ENCODE results near the gene WBP1L.

WBP1L gene

DNA sequence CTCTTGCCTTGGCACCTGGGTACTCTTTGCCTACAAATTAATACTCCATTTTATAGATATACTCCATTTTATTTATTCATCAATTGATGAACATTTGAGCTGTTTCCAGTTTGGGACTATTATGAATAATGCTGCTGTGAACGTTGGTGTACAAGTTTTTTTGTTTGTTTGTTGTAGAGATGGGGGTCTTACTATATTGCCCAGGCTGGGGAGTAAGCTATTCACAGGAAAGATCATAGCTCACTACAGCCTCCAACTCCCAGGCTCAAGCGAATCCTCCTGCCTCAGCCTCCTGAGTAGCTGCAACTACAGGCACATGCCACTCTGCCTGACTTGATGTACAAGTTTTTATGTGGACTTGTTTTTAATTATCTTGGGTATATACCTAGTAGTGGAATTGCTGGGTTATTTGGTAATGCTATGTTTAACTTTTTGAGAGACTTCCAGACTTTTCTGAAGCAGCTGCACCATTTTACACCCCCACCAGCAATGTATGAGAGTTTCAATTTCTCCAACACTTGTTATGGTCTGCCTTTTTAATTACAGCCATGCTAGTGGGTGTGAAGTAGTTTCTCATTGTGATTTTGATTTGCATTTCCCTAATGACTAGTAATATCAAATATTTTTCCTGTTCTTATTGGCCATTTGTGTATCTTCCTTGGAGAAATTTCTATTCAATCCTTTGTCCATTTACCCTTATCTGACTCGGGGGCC lies 15.9 kb downstream of the WBP1L start:
- DNase-seq (ENCODE audit: low spot score), result no peak

DNA sequence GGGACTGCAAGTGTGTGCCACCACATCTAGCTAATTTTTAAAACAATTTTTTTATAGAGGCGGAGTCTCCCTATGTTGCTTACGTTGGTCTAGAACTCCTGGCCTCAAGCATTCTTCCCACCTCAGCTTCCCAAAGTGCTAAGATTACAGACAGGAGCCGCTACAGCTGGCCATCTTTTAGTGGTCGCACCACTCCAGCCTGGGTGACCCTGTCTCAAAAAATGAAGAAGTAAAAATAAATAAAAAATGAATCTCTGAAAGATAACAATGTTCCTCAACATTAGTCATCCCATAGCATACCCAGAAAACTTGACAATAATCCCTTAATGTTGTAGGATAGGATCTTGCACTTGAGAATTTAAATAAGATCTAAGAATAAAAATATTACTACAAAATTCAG lies 18.2 kb downstream of the WBP1L start:
- DNase-seq (ENCODE audit: low spot score), result no peak

DNA sequence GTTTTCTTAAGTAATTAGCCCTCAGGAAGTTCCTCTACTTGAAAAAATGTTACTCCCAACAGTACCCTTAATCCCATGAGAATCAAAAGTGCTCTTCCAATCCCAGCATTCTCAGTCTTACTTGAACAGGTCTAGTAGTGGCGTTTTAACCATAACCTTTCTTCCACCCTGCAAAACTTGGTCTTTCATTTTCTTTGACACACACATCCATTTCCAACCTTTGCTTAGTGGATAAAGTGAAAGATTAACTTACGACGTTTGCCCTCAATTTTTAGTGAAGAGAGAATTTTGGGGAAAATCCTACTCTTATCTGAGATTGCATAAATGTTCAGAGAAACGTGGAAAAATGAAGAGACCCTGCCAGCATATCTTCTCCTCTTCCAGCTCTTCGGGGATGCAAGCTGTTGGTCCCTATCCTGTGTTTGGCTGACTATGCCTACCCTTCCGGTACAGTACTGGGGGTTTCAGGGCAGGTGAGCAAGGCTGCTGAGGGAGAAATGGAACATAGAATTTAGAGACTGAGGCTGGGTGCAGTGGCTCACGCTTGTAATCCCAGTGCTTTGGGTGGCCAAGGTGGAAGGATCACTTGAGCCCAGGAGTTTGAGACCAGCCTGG lies 18.8 kb downstream of the WBP1L start:
- DNase-seq (ENCODE audit: low spot score), result no peak

DNA sequence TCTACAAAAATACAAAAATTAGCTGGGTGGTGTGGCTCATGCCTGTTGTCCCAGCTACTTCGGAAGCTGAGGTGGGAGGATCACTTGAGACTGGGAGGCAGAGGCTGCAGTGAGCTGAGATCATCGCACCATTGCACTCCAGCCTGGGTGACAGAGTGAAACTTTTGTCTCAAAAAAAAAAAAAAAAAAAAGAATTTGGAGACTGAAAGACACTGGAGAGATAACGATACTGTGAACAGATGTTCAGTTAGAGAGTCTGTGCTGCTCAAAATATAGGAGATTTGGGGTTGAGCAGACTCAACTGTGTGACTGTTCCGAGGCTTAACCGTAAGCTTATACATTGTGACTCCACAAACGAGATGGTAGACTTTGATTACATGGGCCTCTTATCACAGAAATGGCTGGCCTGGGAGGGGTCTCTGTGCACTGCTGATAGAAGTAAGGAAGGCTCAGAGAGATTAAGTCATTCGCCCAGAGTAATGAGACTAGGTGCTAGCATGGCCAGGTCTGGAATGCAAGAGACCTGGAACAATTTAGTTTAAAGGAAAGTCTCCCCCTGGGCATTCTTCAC lies 19.4 kb downstream of the WBP1L start:
- DNase-seq (ENCODE audit: low spot score), result no peak

DNA sequence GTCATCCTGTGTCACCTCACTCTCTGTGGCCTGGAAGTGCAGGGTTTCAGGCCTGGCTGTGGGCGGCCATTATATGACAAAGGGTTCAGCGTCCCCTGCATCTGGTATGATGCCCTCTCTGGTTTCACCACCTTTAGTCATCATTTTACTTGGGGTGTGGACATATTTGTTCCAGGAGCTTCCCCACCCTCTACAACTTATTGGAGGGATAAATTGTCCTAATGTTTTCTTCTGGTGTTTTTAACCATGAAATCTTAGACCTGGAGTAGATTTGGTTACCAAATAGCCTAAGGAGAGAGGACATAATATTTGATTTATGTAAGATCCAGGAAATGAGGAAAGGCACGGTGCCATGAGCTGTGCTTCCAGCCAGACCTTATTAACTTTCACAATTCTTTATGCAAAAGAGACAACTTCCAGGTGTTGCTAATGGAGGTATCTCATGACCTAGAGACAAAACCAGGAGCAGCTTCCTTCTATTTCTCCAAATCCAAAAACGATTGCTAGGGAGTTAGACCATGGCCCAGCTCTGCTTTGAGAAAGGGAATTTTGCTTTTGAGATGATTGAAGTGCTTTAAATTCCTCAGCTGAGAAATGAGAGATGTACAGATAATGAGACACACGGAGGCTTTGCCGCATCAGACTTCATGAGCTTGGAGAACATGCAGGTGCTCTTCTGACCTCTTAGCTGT lies 20.9 kb downstream of the WBP1L start:
- no peak for DNase-seq (ENCODE audit: low spot score)

DNA sequence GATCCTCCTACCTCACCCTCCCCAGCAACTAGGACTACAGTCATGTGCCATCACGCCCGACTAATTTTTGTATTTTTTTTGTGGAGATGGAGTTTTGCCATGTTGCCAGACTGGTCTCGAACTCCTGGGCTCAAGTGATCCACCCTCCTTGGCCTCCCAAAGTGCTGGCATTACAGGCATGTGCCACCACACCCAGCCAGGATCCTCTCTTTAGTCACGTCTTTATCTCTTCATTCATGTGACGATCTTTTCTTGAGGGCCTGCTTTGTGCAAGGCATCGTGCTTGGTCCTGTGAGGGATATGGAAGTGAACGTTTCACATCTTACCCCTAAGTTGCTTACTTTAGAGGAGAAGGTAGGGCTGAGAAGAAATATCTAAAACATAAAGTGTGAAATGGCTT lies 21.6 kb downstream of the WBP1L start:
- DNase-seq (ENCODE audit: low spot score), result no peak

DNA sequence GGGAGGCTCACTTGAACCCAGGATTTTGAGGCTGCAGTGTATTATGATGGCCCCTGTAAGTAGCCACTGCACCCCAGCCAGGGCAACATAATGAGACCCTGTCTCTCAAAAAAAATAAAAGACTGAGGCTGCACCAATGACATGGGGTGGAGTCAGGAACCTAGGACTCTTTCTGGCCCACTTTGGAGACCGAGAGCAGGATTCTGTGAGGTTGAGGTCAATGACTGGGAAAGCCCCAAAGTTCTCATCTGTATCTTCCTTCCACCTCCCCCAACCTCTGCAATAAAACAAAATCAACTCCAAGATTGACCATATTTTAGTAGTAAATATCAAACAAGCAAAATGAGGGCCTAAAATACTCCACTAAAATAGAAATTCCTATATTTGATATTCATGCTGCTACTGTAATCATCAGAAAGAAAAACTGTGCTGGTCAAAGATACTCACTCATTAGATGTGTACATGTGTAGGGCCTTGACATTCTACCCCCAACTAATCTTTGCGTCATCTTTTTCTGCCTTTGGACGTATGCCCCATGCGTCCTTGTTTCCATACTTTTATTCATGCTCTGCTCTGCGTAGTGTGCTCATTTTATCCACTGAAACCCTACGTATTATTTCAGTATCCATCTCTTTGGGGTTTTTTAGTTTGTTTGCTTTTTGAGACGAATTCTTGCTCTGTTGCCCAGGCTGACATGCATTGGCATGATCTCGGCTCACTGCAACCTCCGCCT lies 23.8 kb downstream of the WBP1L start:
- no peak for DNase-seq (ENCODE audit: low spot score)

DNA sequence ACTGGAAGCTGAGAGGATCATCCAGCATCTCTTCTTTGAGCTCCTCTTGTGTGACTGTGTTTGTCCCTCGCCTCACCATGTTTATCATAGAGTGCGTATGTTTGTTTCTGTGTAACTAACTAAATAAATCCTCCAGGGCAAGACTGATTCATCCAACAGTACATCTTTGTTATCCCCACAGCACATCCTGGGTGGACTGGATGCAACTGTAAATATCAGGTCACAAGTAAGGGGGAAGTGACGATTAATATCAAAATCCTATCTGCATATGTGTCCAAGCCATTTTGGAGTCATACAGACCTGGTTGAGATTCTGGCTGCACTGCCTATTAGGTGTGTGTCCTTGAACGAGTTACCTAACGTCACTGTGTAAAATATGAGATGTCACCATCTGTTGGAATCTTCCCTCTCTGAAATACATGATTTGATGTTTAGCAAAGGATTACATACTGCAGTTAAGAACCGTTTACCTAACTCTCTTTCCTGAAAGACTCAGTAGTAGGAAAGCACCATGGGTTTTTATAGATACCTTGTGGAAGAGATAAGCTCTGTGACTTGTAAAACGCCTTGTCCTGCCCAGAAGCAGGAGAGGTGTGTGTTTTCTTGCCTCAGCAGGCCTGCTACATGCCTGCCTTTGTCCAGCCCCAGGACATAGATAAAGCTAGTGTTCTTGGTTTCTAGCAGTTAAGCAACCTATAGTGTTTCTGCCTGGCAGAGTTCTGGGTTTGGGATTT lies 25.8 kb downstream of the WBP1L start:
- DNase-seq (ENCODE audit: low spot score), result no peak

DNA sequence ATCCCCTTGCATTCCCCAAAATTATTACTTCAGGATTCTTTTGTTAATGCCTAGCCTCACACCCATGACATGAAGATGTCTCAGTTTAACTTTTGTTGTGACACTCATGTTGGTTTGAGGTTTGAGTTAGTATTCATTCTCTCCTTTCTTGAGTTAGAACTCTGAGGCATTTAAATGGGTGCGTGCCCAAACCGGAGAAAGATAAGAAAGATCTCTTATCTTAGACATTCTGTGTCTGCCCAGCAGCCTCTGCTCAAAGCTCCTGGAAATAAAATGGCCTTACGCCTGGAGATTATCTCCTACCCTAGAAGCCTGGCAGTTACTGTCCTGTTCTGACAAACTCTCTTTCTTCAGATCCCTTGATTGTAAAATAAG lies 26.3 kb downstream of the WBP1L start:
- no peak for DNase-seq (ENCODE audit: low spot score)

DNA sequence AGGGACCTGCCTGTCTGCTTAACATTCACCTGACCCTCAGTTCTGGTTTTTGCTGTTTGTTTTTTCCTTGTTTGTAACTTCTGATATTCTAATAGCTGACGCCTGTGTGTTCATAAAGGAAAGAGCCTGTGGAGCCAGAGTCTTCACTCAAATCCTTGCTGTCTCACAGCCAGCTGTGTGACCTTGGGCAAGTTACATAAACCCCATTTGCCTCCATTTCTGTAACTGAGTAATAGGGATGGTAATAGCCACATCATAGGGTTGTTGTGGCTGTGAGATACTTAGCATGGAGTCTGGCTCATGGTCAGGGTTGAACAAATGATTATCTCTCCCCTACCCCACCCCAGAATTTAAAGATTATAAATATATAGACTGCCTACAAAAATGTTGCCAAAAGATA lies 27.0 kb downstream of the WBP1L start:
- DNase-seq (ENCODE audit: low spot score), result no peak

DNA sequence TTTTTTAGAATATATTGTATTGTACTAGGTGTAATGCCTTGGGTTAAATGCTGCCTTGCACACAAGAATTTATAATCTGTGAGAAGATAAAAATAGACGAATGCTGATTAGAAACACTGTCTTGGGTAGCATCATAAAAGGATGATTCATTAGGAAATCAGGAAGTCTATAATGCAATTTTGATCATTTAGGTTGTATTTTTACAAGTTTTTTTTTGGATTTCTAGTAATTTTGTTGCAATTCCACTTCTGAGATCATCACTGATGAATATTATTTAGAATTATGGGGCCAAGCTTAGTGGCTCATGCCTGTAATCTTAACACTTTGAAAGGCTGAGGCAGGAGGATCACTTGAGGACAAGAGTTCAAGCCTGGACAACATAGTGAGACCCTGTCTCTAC lies 29.6 kb downstream of the WBP1L start:
- DNase-seq (ENCODE audit: low spot score), result no peak

DNA sequence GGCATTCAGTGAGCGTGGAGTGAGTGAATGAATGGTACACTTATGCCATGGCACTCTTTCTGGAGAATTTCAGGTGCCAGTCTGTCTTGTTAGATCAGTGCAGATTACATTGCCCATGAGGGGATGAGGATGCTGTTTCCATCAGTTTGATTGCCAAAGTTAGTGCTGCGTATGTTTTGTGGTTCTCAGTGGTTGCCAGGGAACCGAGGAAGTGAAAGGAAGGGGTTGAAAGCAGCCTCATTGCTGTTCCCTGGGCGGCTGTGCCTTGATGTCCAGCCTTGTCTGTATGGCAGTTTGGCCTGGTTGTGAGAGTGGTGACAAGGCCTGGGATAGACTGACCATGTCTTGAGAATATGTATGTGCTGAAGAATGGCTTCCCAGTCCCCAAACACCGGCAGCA lies 30.2 kb downstream of the WBP1L start:
- DNase-seq (ENCODE audit: low spot score), result no peak

DNA sequence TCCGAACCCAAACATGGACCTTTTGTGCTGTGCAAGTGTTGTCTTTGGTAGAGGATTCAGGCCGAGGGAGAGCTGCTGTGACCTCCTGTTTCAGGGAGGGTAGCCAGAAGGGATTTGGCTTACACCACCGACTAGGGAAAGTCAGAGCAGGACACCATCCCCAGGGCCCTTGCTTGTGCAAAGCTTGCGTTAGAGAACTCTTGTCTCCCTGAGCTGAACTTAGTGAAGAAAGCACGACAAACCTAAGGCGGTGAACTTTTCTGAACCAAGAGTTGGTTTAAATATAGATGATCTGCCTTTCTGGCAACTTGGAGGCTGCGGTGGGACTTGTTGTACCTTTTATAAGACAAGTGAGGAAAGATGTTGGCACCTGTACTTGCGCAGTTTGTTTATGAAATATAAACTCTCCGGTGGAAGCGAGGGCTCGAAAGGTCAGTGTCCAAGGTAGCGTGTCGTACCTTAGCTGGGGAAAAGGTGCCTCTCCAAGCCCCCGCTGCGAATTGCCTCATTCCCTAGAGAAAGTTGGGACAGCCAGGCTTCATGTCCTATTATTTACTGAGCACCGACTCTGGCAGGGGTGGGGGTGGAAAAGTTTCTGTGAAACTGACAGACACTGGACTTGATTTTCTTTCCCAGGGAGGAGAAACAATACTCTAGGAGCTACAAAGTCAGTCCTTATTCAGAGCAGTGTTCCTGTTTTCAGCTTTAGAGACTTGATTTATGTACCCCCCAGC lies 31.6 kb downstream of the WBP1L start:
- no peak for DNase-seq (ENCODE audit: low spot score)

DNA sequence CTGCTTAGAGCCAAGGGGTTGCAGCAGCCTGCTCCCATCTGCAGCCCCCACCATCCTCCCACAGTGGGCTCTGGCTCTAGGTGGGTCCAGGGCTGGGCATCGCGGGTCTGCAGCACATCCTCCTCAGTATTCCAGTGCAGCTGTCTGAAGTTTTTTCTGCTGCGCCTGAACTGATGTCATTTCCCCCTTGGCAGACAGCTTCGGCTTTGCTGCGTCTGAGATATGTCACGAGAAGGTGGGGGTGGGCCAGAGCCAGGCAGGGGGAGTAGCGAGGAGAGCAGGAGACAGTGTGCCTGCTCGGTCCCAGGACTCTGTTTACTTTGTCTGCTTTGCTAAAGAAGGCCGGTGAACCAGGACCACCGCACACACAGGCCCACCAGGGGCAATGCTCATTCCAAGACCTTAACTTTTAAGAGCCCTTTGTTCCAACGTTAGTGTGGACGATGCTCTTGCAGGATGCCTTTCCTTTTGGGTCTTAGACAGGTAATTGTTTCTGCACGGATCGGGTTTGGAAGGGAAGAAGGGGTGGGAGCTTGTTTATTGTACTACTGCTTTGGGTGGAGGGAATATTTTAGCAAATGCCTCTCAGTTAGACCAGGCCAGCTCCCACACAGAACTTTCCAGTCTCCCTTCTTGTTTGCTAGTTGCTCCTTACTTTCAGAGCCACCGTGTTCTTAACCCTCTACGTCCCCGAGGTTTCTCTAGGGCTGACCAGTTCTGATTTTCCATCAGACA lies 32.4 kb downstream of the WBP1L start:
- DNase-seq (ENCODE audit: low spot score), result no peak

DNA sequence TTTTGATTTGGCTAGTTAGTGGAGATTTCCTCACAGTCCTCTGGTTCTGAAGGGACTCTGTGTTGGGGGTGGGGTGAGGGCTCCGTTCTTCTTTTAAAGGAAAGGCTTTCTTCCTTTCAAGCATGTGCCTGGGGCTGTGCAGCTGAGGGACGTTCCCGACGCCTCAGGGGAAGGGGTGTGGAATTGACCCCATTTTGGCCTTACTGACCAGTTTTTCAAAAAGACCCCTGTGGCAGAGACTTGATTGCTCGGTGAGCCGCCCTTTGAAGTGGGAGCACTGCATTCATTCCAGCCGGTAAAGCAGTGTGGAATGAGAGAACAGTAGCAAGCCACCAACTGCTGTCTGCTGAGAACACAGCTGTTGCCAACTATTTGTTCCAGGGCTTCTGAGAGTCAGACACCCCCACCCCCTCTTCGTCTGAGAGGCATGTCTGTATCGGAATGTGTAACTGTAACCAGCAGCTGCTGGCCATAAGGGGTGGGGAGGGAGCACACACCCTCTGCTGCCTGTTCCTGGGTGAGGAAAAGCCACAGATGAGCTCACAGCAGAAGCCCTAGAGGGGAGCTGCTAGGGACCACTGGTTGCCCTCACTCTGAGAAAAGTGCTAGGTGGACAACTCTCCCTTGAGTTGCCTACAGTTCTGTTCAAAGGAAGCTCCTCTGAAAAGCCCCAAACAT lies 33.2 kb downstream of the WBP1L start:
- DNase-seq (ENCODE audit: low spot score), result no peak

DNA sequence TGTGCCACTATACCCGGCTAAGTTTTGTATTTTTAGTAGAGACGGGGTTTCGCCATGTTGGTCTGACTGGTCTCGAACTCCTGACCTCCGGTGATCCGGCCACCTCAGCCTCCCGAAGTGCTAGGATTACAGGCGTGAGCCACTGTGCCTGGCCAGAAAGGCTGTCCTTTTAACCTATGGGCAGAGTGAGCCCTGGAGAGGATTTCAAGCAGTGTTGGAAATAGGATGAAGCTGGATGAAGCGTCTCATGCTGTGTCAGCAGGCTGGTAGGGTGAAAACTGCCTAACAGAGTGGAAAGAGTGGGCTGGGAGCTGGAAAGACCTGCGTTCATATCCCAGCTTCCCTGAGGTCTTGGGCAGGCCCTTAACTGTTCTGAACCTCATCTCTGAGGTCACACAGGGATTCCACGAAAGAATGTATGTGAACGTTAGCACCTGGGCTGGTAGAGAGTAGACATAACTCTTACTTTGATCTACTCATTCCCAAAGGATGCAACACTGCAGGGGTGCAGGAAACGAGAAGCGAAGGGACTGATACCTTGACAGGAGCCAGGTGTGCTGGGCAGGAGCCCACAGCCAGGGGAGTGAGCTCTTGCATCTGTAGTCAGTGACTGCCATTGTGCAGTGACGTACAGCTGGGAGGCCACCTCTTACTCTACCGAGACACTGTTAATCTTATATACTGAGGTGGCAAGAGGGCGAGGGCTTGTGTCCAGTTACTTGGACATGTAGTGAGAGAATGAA lies 34.1 kb downstream of the WBP1L start:
- no peak for DNase-seq (ENCODE audit: low spot score)

DNA sequence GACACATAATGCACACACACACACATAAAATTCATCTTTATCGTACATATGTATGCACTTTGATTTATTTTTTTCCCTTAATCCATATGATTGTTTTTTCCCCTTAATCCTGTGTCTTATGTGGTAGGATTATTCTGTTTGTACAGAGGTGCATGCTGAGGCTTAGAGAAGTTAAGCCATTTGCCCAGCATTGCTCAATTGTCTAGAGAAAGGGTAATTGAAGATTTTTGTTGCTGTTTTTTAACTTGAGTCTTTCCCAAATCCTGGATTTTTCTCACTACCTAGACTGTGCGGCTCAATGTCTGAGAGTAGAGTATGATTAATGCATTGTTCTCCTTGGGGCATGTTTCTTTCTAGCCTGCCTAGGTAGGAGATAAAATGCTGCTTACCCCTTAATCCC lies 35.0 kb downstream of the WBP1L start:
- DNase-seq (ENCODE audit: low spot score), result no peak

DNA sequence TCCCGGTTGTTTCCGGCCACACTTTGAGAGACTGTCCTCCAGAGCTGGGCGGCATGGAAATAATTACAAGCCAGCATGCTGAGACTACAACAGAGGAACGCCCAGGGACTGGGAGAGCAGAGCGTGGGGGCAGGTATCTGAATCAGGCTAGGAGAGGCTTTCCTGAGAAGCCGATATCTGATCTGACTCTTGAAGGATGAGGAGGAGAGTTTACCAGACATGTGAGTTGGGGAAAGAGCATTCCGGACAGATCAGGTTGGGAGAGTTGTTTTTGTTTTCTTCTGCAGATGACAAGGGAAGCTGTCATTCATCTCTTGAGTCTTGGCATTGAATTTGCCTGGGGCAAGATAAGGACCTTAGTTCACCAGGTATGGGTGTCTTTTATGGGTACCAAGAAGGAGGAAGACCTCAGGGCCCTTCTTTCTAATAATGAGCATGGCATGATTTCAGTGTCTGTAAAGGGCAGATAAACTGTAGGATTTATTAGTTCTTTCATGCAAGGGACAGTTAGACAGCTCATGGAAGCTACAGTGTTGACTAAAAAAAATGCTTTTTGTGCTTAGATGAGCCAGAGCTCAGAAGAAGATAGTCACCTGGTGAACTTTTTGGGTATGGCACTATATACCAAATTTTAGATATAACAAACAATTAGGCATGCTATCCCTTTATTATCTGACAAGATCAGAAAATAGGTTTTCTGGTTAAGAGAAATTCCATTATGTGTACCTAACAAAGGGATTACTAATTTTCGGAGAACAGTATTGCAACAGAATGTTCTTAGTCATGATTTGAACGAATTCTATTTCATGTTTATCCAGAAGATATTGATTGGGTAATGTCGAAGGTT lies 36.2 kb downstream of the WBP1L start:
- DNase-seq (ENCODE audit: low spot score), result no peak

DNA sequence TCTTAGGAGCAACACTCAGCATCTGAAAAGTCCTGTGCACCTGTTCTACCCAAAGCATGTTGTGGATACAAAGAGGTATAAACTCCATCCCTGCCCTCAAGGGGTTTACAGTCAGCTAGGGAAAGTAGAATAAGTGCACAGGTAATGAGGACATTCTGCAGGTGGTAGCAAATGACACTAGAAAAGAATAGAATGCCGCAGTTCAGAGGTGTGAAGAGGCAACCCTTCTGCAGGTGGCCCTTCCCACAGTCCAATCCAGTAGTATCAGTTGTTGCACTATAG lies 36.7 kb downstream of the WBP1L start:
- DNase-seq (ENCODE audit: low spot score), result no peak

Data from HuH-7 (cell line).